Neural progenitor cell (in vitro differentiated cells): Measurements from ENCODE around the gene DNAJC30.

ENCODE experiments used
- CTCF ChIP-seq: fragments of 200-600 bp; sonication (generic); IDR thresholded peaks from 2 replicates; pipeline ENCODE4 v1.5.1; 2017; ENCODE audit warnings: antibody characterized with exemption, mild to moderate bottlenecking
- EZH2 ChIP-seq: fragments of 200-600 bp; sonication (generic); IDR thresholded peaks from 2 replicates; pipeline ENCODE4 v1.6.1; 2017; ENCODE audit warnings: antibody characterized with exemption, mild to moderate bottlenecking, moderate library complexity
- EZH2phosphoT487 ChIP-seq: fragments of 200-600 bp; sonication (generic); IDR thresholded peaks from 2 replicates; pipeline ENCODE4 v1.6.1; 2017; ENCODE audit warnings: antibody characterized with exemption

DNA sequence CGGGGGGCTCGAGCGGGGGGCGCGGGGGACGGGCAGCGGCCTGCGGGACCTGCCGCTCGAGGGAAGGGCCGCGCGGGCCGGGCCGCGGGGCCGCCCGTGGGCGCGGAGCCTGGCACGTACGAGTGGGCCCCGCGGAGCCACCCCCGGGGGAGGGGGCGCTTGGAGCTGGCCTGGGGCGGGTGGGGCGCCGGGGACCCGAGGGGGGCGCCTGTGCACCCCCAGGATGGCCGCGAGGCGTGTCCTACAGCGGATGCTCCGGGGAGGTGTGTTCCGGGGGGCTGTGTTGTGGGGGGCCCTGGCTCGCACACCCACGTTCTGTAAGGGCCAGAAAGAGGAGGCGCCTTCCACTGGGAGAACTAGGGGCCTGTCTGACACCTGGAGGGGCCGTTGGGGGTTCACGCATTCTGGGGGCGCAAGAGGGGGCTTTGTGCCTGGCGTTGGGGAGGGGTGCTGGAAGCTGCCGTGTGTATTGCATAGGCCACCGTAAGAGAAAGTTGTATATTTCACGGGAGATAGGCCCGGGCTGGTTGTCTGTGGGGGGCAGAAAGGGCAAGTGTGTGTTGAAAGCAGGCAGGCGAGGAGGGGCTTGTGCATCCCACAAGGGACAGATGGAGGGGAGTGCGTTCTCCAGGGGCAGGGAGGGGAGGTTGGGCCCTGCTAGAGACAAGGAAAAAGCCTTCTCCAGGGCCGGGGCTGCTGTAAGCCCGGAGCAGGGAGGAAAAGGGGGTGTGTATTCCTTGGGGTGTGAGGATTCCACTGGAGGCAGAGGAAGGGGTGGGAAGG is 15.0 kb downstream of the DNAJC30 start:
- no peak for TF ChIP-seq CTCF
- TF ChIP-seq EZH2phosphoT487, result no peak
- no peak for TF ChIP-seq EZH2
